ENCODE data around the gene C1GALT1. TPM values are rescaled to one million over a fixed set of nuclear protein-coding genes. Genes with fewer than 3 reads are reported as not detected.

C1GALT1 gene
- total and polyA plus RNA-seq, 2 donors (not counting 1 experiment from before 2014, with no cell fraction given) = 12.4 to 66.8 TPM

- Histone ChIP-seq H3K9ac (ENCODE audit: low read length) (no peak overlapping the region), H3K4me1 (ENCODE audit: control insufficient read depth in 2 of 2, insufficient read depth in 2 of 2, low read length in 2 of 2) (no peaks in the 10 kb centered on the region), H4K20me1 (ENCODE audit: control insufficient read depth, insufficient read depth, low read length, poor library complexity, severe bottlenecking) (peaks cover 16% of the 10 kb centered on the region), H3K4me2 (replicated peaks; ENCODE audit: low read depth, low read length, poor library complexity, severe bottlenecking) (no peak overlapping the region), H3K9me3 (ENCODE audit: control extremely low read depth in 1 of 3, control insufficient read depth in 2 of 3, insufficient read depth in 1 of 3, low read length in 2 of 3) (peaks cover 0 to 9% (median 6%) of the 10 kb centered on the region in 3 donors), H3K79me2 (ENCODE audit: control insufficient read depth, insufficient read depth, low read length) (peaks cover 74% of the 10 kb centered on the region), H3K27ac (ENCODE audit: low read length in 2 of 2) (no peak overlapping the region), H3K27me3 (replicated peaks in 1 of 4; ENCODE audit: control extremely low read depth in 1 of 4, control insufficient read depth in 3 of 4, insufficient read depth in 4 of 4, low read length in 3 of 4) (no peaks in the 10 kb centered on the region), H3K36me3 (replicated peaks in 1 of 2; ENCODE audit: control extremely low read depth in 1 of 2, control insufficient read depth in 1 of 2, extremely low read depth in 1 of 2, insufficient read depth in 2 of 2, low read length in 1 of 2) (peaks cover 3 to 9% of the 10 kb centered on the region in 2 experiments), H2AFZ (ENCODE audit: insufficient read depth, low read depth, low read length, poor library complexity, severe bottlenecking) (no peak overlapping the region), H3K4me3 (ENCODE audit: control extremely low read depth in 1 of 5, extremely low read depth in 1 of 5, insufficient read depth in 1 of 5, low read depth in 2 of 5, low read length in 4 of 5) (no peak overlapping the region)
- intact Hi-C loops (cut with micrococcal nuclease) = loop anchor here (5.0 kb wide), 1 partner anchor 34 kb away; no protein-coding TSS in a partner anchor
- ATAC-seq (ENCODE audit: low read depth) (no peak), DNase-seq (no peak)
- Mint-ChIP-seq H3K27me3 (no peaks in the 10 kb centered on the region), H3K4me3 (no peak overlapping the region), H3K27ac (no peak overlapping the region), H3K4me1 (peaks cover 15% of the 10 kb centered on the region), H3K9me3 (ENCODE audit: insufficient read depth) (peaks cover 4% of the 10 kb centered on the region)
- ChIA-PET POLR2A (no interaction called here), CTCF (no interaction called here)
- no peak for TF ChIP-seq CTCF (IDR thresholded peaks at IDR 0.05)
- TF ChIP-seq EZH2 (IDR thresholded peaks at IDR 0.05; ENCODE audit: borderline replicate concordance, insufficient read depth, low read depth, low read length, poor library complexity, severe bottlenecking) = no peak
- 100% methylated on average over 3 of the region's 5 CpGs for WGBS (ENCODE audit: insufficient coverage)
These were observed 44.1 kb downstream of the C1GALT1 start for GRCh38 chr7:7226407-7226806.

GRCh38 chr7:7228472-7228871 is 46.1 kb downstream of the C1GALT1 start:
- no peak for DNase-seq
- H2AFZ ChIP-seq (ENCODE audit: insufficient read depth, low read depth, low read length, poor library complexity, severe bottlenecking) = no peak overlapping the region
- no peaks in the 10 kb centered on the region for H3K27me3 Mint-ChIP-seq
- H3K9me3 Mint-ChIP-seq (ENCODE audit: insufficient read depth) = peaks cover 4% of the 10 kb centered on the region
- peaks cover 81% of the 10 kb centered on the region for H3K79me2 ChIP-seq (ENCODE audit: control insufficient read depth, insufficient read depth, low read length)
- intact Hi-C loops (cut with micrococcal nuclease) = loop anchor here (2.0 to 5.0 kb wide), 2 partner anchors 14 to 36 kb away; no protein-coding TSS in a partner anchor
- no peak overlapping the region for H3K9ac ChIP-seq (ENCODE audit: low read length)
- H4K20me1 ChIP-seq (ENCODE audit: control insufficient read depth, insufficient read depth, low read length, poor library complexity, severe bottlenecking) = peaks cover 11% of the 10 kb centered on the region
- WGBS (ENCODE audit: insufficient coverage) = no CpG with 5 or more reads among the region's 2 CpGs
- no peak for ATAC-seq (ENCODE audit: low read depth)
- no peaks in the 10 kb centered on the region for H3K27me3 ChIP-seq (replicated peaks in 1 of 4; ENCODE audit: control extremely low read depth in 1 of 4, control insufficient read depth in 3 of 4, insufficient read depth in 4 of 4, low read length in 3 of 4)
- H3K9me3 ChIP-seq (ENCODE audit: control extremely low read depth in 1 of 3, control insufficient read depth in 2 of 3, insufficient read depth in 1 of 3, low read length in 2 of 3) = peaks cover 3 to 12% (median 6%) of the 10 kb centered on the region in 3 donors
- ChIA-PET CTCF (no interaction called here), POLR2A (interaction anchor here (0.7 kb wide), 1 partner anchor 72 kb away, joined by 3 read pairs; no protein-coding TSS in a partner anchor)
- no peak for TF ChIP-seq EZH2 (IDR thresholded peaks at IDR 0.05; ENCODE audit: borderline replicate concordance, insufficient read depth, low read depth, low read length, poor library complexity, severe bottlenecking)
- no peak for TF ChIP-seq CTCF (IDR thresholded peaks at IDR 0.05)
- H3K4me3 ChIP-seq (ENCODE audit: control extremely low read depth in 1 of 5, extremely low read depth in 1 of 5, insufficient read depth in 1 of 5, low read depth in 2 of 5, low read length in 4 of 5) = no peak overlapping the region
- no peaks in the 10 kb centered on the region for H3K4me1 ChIP-seq (ENCODE audit: control insufficient read depth in 2 of 2, insufficient read depth in 2 of 2, low read length in 2 of 2)
- peaks cover 0 to 4% of the 10 kb centered on the region in 2 experiments for H3K36me3 ChIP-seq (replicated peaks in 1 of 2; ENCODE audit: control extremely low read depth in 1 of 2, control insufficient read depth in 1 of 2, extremely low read depth in 1 of 2, insufficient read depth in 2 of 2, low read length in 1 of 2)
- H3K27ac ChIP-seq (ENCODE audit: low read length in 2 of 2) = no peak overlapping the region
- no peak overlapping the region for H3K4me3 Mint-ChIP-seq
- H3K27ac Mint-ChIP-seq = no peak overlapping the region
- peaks cover 13% of the 10 kb centered on the region for H3K4me1 Mint-ChIP-seq
- H3K4me2 ChIP-seq (replicated peaks; ENCODE audit: low read depth, low read length, poor library complexity, severe bottlenecking) = no peak overlapping the region
